Hematopoietic multipotent progenitor cell treated with erythropoietin and hydrocortisone succinate and interleukin-3 and kit ligand, for 17 days (in vitro differentiated cells): ENCODE results near the gene RNF112.

ENCODE experiments used
- DNase-seq: peaks from one replicate; pipeline ENCODE4 v3.0.0-alpha.2; 2015; ENCODE audit warnings: low spot score

Gene RNF112

DNA sequence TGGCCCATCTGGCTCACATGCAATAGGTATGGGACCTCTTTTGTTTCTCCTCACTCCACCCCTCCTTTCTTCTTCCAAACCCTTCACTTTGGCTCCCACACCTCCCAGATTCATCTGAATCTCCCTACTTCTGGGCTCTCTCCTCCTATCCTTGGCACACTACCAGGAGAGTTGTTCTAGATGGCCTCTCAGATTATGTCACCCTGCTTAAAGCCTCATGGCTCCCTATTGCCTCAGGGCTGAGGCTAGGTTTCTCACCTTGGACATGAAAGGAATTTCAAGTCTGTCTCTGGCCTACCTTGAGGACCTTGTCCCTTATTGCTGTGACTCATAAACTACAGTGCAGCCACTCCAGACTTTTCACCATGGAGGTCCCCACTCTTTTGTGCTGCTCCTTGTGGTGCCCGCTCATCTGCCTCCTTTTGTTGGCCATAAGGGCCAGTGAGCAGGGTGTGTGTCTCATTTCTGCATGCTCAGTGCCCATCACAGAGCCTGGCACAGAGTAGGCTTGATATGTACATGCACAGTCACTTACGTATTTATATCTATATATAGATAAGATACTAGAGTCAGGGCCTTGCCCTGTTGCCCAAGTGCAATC lies 23.0 kb upstream of the RNF112 start:
- no peak for DNase-seq

DNA sequence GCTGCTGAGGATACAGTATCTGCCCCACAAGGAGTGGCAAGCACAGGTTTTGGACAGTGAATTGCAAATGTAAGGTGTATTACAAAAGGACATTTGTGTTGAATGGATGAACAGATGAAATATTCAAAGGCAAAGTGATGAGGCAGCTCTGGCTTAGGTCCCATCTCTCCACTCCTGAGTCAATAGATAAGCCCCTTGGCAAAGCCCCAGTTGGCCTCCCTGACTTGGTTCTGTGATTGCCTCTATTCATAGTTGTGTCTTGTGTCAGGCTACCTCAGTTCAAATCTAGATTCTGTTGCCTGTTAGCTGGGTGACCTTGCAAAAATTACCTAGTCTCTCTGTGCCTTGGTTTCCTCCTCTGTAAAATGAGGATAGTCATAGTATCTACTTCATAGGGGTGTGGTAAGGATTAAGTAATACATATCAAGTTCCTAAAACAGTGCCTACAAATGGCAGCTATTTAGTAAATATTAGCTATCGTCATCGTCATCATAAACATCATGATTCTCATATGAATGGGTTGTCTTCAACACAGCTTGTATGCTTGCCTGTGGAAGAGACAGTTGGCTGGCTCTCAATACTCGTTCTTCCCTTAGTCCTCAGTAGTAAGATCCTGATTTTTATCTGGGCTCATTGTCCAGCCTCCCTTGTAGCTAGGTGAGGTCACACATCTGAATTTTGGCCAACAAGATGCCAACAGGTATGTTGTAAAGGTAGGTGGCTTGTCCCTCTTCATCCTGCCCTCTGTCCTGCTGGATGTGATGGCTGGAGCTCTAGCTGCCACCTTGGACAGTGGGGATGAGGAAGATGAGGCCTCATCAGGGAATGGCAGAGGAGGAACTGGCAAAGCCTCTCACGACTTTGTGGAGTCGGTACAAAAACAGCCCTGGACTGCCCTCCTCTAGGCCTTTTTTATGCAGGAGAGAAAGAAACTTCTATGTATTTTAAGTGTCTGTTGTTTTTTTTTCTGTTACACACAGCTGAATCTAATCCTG lies 21.9 kb upstream of the RNF112 start:
- DNase-seq = peak; percentile 27

DNA sequence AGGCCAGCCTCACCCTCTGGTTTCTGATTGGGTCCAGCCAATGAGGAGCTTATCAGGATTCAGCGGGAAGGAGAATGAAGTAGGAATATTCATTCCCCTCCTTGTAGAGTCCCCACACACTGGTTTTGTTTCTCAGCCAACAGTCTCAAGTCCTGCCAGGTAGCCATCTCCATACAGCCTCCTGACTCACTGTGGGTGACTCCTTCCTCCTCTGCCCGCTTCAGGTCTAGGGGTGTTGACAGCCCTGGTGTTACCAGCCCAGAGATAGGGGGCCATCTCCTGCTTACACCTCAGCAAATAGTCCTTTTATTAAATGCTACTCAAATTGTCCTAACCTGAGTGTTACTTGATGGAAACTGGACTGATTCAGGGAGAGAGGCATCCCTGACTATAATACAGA lies 20.1 kb upstream of the RNF112 start:
- DNase-seq = no peak

DNA sequence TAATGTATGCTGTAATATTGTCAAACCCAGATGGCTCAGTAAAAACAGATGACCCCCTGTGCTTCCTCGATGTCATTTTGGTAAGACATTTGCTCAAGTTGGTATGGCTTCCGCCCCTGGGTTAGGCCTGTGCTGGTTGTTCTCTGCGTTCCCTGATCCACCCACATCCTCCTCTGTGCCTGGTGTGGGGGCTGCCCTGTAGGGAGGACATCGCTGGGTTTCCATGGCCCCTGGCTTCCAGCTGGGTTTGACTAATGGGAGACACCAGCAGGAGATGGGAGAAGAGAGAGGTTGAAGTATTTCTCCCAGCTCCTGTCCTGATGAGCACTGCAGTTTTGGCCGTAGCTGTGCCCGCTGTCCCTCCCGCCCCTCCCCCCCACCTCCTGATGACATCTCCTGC lies 19.6 kb upstream of the RNF112 start:
- no peak for DNase-seq

DNA sequence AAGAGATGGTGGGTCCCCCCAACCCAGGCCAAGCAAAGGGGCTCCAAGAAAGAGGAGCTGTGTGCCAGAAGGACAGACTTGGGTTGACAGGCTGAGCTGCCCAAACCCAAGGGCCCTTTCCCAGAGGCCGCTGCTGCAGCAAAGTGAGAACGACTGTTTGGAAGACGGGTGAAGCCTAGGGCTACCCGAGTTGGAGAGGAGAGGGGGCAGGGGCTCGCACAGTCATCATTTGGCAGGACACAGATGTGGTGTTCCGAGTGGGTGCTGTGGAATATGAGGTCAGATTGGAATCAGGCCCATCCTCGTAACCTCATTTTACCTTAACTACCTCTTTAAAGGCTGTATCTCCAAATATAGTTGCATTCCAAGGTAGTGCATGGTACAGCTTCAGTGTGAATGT lies 18.7 kb upstream of the RNF112 start:
- no peak for DNase-seq

DNA sequence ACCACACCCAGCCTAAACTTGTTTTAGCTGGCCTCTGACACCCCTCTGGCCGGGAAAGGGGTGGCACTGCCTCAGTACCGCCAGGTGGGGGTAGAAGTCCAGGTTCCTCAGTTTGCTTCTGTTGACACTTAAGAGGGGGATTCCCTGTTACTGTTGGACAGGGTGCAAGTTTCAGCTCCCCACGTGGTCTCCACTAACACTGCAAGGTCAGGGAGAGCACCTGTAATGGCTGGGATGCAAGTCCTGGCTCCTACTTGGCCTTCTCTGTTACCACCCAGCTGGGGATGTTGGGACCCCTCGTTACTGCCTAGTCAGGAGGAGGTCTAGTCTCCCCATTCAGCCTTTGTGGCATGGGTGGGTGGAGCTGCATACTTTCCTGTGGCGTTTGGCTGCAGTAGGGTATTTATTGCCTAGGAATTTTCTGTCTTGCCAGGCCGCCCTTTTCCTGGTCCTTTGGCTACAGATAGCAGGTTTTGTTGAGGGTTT lies 13.4 kb upstream of the RNF112 start:
- DNase-seq = no peak

DNA sequence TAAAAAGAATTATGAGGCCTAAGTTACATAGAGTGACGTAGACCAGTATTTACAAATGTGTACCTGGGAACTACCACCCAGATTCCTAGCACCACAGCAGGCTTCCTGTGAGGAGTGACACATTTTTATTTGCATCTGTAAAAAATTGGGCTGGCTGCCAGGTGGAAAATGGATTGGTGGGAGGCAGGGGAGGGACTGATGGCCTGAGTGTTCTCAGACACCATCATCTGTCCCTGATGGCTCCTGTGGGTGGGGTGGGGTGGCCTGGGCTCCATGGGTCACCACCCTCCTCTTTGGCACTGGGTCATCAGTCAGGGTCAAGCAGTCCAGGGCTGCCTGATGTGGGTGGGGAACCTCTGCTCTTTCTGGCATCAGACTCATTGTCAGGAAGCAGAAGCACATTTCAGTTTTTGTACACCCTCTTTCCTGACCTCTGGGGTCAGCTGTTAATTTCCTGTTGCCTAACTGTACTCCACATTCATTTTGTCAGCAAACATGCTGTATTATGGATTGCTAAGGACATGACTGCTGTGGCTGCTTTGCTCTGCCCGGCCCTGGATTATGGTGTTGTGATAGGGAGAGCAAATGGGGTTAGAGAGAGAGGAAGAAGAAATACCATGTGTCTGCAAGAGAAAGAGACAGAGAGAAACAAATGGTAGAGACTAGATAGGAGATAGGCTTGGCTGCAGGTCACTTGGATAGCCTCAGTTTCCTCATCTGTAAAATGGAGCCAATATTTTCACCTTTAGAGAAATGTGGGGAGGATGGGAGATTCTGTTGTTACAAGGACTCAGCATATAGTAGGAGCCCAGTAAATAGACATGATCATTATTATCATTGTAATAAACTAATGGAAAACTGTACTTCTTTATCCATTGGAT lies 12.5 kb upstream of the RNF112 start:
- DNase-seq = no peak

DNA sequence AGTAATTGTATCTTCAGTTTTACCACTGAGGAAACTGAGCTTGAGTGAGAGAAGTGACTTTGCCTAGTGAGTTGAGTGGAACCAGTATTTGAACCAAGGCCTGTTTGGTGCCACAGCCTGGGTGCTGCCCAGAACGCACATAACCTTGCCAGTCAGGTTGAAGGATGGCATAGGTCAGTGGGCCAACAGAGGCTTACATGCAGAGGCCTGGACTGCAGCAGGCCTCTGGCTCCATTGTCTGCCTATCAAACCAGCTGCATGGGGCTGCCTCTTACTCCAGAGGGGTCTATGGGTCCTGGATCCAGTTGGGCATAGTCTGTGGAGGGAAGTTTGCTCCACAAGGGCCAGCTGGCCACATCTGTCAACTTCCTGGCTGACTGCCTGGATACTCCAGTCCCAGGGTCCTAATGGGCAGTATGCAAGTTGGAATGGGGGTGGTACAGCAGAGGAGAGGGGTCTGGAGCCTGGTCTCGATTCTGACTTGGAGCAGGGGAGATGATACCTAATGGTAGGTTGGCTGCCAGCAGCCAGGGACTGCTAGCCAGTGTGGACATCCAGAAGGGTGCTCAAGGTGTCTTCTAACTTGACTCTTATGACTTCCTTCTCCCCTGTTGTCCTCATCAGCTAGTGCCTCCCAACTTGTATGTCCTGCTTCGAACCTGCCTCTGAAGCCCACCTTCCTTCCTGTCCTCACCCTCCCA lies 11.1 kb upstream of the RNF112 start:
- no peak for DNase-seq

DNA sequence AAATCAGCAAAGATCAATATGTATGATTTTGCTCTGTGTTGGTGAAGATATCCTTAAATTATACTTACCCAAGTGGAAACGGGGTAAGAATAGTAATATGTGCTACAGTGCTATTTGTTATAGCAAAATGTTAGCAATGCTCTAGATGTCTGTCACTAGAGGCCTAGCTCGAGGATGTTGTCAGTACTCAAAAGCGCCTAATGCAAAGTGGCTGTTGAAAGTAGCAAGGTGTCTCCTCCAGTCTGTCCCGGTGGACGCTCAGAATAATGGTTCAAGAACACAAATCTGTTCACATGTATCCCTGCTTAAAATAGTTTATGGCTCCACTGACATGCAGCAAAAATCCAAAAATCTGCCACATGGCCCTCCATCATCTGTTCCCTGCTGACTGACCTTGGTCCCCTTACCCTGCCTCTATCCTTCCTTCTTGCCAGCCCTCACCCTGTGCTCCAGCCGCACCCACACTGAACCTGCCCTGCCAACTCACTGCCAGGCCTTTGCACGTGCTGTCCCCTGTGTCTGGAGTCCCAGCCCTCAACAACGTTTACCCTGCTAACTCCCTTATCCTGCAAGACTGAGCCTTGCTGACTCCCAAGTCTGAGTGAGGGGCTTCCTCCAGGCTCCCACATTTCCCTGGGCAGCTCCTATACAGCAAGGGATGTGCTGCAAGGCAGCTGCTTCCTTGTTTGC lies 9.6 kb upstream of the RNF112 start:
- DNase-seq = no peak

DNA sequence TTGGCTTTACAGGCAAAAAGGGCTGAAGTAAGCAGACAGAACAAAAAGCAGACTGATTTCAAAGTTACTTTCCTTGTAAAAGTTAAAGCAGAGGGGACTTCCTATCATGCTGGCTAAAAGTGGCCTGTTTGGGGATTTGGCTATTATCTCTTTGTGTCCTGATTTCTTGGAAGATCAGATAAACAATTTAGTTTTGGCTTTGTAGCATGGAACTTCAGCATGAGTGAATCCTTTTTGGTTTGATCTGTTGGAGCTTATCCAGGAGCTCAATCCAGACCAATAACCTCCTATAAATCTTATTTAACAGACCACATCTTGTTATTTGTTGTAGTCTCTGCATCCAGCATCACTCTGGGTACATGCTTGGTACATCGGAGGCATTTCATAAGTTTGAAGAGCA lies 8.9 kb upstream of the RNF112 start:
- no peak for DNase-seq

DNA sequence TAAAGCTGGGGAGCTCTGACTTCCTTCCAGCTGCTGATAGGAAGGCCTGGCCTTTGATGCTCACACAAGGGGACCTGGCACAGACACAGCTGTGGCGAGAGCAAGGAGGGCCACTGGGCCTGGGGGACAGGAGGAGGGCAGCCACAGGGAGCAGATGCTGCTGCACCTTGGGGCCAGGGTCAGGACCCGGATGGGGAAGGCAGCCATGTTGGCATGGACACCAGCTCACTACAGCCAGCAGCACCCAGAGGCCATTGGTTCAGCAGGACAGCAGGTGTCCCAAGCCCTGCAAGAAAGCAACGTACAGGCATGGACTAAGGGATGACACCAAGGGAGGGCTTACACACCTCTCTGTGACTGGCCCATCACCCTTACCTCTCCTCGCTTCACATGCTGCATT lies 8.0 kb upstream of the RNF112 start:
- no peak for DNase-seq

DNA sequence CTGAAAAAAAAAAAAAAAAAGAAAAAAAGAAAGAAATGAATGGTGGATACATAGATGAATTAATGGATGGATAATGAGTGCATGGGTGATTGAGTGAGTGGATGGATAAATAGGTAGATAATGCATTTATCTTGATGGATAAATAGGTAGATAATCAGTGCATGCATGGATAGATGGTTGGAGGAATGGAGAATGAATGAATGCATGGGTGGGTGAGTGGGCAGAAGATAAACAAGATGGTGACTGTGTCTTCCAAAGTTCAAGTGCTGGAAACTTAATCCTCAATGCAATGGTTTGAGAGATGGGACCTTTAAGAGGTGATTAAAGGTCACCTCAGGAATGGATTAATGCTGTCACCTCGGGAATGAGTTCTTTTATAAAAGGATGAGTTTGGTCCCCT lies 6.8 kb upstream of the RNF112 start:
- DNase-seq = no peak

DNA sequence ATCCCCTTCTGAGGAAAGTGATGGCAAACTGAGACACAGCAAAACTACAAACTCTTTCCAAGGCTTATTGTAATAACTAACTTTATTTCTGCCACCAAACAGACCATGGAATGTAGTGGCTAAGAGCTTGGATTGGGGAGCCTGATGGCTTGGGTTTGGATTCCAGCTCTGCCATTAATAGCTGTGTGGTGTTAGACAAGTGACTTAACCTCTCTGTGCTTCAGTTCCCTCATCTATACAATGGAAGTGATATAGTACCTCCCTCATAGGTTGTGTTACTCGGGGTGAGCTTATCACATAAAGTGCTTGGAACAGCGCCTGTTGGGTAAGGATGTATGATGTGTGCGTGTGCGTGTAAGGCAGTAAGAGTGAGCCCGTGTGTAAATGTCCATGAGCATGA lies 5.9 kb upstream of the RNF112 start:
- no peak for DNase-seq

DNA sequence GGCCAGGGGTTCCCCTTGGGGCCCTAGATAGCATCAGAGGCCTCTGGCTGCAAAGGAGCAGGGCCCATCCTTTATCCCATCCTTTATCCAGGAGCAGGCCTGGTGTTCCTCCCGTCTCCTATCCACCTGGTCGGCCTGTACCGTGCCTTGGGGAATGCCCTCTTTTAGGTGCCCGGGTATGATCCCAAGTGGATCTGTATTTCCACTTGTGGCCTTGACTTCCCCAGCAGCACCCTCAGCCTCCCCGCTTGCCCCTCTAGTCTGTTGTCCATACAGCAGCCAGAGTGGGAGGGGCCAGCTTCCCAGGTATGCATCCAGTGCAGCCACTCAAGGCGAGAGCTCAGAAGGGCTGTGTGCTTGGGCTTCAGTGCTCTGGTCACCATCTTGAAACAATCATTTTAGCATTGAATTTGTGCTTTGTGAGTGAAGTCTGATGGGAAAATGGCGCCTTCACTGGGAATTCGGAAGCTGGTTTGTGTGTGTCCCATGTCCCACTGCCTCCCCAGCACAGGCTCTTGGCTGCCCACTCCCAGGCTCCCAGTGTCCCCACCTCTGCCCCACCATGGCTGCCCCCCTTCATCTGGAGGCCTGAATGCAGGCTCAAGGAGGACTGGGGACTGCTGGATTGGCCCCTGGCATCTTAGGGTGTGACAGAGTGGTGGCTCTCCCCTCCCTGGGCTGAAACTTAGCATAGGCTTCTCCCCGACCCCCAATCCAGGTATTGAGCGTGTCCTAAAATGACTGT lies 3.3 kb upstream of the RNF112 start:
- no peak for DNase-seq

DNA sequence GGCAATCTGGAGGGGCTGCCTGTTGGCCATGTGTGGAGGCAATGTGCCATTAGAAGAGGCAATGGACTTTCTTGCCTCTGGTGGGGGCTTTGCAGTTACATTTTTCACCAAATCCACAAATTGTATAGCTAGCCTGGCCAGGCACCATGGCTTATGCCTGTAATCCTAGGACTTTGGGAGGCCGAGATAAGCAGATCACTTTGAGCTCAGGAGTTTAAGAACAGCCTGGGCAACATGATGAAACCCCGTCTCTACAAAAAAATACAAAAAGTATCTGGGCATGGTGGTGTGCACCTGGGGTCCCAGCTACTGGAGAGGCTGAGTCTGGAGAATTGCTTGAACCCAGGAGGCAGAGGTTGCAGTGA lies 2.7 kb upstream of the RNF112 start:
- no peak for DNase-seq

DNA sequence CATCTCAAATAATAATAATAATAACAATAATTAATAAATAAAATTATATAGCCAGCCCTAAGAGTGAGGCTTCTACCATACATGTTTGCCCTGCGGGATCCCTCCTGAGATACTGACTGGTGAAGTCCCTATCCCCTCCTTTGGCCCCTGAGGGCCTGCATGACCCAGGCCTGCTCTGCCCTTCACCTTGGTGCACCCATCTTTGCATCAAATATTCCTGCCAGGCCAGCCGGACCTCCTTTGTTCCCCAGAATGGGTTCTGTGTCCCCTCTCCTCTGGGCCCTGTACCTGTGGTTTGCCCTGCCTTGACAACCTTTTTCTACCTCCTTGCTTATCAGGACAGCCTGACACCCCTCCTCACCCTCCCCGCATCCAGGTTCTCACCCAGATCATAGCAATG lies 2.0 kb upstream of the RNF112 start:
- no peak for DNase-seq

DNA sequence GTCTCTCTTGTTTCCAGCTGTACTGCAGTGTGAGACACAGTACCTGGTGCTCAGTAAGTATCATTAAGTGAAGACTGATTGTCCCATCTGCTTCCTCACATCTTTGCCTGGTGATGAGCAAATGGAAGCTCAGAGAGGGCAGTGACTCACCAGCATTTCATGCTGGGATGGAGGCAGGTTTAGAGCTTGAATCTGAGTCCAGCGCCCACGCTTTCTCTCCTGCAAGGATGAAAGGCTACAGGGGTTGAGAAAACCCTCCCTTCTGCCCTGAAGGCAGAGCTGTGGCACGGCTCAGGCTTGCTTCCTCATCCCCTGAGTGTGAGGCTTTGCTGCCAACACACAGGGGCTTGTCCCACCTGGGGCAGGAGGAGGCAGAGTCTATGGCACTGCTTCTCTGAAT lies 1.5 kb upstream of the RNF112 start:
- no peak for DNase-seq

DNA sequence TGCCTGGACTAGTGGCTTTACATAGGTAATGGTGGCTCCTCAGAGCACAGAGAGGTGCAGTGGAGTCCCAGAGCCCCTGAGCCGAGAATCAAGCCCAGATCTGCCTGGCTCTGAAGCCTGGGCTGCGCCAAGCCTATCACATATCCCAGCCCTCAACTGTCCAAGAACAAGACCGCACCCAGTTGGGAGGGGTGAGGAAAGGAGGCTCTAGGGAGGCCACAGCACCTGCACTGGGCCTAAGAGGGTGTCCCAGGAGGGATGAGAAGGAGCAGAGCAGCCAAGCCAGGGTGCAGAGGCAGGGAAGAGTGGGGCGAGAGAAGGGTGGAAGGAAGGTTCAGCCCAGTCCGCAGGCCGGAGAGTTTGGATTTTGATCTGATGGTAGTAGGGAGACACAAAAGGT lies 941 bp upstream of the RNF112 start:
- no peak for DNase-seq

DNA sequence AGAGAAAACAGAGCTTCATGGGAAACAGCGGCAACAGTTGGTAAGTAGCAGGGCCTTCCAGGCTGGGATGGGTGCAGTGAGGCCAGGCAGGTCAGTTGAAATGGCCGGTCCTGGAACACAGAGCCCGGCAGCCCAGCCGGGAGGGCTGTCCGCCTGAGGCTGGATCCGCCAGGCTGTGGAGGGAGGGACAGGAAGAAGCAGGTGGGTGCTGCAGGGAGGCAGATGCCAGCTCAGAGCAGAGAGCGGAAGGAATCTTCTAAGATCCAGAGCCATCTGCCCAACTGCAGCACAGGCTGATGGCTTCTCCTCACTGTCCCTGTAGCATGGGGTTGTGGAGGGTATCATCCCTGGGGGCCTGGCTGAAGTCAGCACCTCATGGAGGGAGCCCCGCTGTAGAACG lies 599 bp downstream of the RNF112 start:
- no peak for DNase-seq

DNA sequence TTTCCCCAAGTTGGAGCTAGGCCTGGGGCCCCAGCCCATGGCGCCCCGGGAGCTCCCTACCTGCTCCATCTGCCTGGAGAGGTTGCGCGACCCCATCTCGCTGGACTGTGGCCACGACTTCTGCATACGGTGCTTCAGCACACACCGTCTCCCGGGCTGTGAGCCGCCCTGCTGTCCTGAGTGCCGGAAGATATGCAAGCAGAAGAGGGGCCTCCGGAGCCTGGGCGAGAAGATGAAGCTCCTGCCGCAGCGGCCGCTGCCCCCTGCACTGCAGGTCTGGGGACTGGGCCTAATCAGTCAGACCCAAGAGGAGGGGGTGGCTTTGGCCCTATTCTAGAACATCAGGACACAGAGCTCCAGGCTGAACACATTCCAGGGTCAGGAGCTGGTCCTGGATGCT lies 1.5 kb downstream of the RNF112 start:
- DNase-seq = no peak

DNA sequence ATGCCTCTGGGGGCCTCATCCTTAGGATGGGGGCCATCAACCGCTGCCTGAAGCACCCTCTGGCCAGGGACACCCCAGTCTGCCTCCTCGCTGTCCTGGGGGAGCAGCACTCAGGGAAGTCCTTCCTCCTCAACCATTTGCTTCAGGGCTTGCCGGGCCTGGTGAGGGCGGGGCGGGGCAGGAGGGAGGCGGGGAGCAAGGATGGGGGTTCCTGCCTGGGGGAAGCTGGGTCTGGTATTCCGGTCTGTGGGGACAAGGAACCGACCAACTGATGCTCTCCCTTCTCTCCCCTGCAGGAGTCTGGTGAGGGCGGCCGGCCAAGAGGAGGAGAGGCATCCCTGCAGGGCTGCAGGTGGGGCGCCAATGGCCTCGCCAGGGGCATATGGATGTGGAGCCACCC lies 2.0 kb downstream of the RNF112 start:
- DNase-seq = no peak
